Measurements from ENCODE around the gene SLC35E1.

The SLC35E1 gene

DNA sequence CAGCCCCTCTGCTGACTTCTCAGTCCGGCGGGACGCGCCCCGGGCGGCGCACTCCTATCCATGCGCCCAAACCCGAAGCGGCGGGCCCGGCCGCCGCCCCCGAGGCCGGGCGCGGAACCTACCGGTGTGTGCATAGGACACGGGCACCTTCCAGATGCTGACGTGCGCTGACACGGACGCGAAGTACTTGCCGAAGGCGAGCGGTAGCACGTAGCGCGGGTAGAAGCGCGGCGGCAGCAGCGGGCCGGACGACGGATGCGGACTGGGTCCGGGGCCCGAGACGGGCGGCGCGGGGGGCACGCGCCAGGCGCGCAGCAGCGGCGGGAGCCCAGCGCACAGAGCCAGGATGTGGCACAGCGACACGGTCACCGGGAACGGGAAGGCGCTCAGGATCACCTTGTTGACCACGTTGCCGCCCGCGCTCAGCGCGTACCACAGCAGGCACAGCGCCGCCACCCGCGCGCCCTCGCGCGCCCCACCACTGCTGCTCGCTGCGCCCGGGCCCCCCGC is 338 bp downstream of the SLC35E1 start:
- H3K4me3 ChIP-seq (ENCODE audit: low read length): peak overlapping the region; percentile 94
- no peaks in the 10 kb centered on the region for H3K9me3 ChIP-seq (ENCODE audit: control insufficient read depth, insufficient read depth, low read length)
- H3K36me3 ChIP-seq (ENCODE audit: control insufficient read depth, low read length): peaks cover 70% of the 10 kb centered on the region
- no peak for TF ChIP-seq EZH2phosphoT487 (IDR thresholded peaks at IDR 0.05; ENCODE audit: borderline replicate concordance, low read length)
- TF ChIP-seq, protein P1, sequence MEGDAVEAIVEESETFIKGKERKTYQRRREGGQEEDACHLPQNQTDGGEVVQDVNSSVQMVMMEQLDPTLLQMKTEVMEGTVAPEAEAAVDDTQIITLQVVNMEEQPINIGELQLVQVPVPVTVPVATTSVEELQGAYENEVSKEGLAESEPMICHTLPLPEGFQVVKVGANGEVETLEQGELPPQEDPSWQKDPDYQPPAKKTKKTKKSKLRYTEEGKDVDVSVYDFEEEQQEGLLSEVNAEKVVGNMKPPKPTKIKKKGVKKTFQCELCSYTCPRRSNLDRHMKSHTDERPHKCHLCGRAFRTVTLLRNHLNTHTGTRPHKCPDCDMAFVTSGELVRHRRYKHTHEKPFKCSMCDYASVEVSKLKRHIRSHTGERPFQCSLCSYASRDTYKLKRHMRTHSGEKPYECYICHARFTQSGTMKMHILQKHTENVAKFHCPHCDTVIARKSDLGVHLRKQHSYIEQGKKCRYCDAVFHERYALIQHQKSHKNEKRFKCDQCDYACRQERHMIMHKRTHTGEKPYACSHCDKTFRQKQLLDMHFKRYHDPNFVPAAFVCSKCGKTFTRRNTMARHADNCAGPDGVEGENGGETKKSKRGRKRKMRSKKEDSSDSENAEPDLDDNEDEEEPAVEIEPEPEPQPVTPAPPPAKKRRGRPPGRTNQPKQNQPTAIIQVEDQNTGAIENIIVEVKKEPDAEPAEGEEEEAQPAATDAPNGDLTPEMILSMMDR (IDR thresholded peaks at IDR 0.05; ENCODE audit: low read depth, low read length, poor library complexity, severe bottlenecking): no peak
- H3K27me3 ChIP-seq (ENCODE audit: control insufficient read depth, low read length): no peaks in the 10 kb centered on the region
- H4K20me1 ChIP-seq (ENCODE audit: control insufficient read depth, insufficient read depth, low read depth, low read length): no peaks in the 10 kb centered on the region
- 0 out of 2 replicates have a peak overlapping the region, but pooled peaks have one; percentile 29 for H3K27ac ChIP-seq (ENCODE audit: low read depth, low read length)
- peaks cover 14% of the 10 kb centered on the region for H3F3A ChIP-seq (ENCODE audit: control insufficient read depth, insufficient read depth)
- H3K79me2 ChIP-seq (ENCODE audit: control insufficient read depth, low read length): peaks cover 83% of the 10 kb centered on the region
- peaks cover 29% of the 10 kb centered on the region for H3K4me1 ChIP-seq (ENCODE audit: control insufficient read depth, low read length)
- no peaks in the 10 kb centered on the region for H3K9me2 ChIP-seq (replicated peaks; ENCODE audit: control insufficient read depth, low read length)
- H3K4me2 ChIP-seq (ENCODE audit: low read length): peak overlapping the region; percentile 65

DNA sequence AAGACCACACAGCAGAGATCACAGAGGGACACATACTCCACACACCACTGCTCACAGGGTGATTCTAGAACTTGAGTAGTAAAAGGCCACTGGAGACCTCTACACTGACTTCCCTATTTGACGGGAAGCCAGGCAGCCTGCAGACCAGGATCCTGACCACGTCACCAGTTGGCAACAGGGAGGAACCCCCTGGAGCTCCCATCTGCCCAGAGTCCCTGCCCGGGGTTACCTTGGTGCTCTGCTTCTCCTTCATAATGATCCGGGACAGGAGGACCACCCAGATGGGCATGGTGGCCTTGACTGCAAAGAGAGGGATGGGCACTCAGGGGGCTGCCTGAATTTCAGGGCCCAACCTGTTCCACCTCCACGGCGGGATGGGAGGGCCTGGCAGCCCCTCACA is 932 bp downstream of the SLC35E1 start:
- no peaks in the 10 kb centered on the region for H4K20me1 ChIP-seq (ENCODE audit: control insufficient read depth, insufficient read depth, low read depth, low read length)
- H3K9me3 ChIP-seq (ENCODE audit: control insufficient read depth, insufficient read depth, low read length): no peaks in the 10 kb centered on the region
- H3K27me3 ChIP-seq (ENCODE audit: control insufficient read depth, low read length): no peaks in the 10 kb centered on the region
- H3K4me1 ChIP-seq (ENCODE audit: control insufficient read depth, low read length): peaks cover 29% of the 10 kb centered on the region
- no peak for TF ChIP-seq EZH2phosphoT487 (IDR thresholded peaks at IDR 0.05; ENCODE audit: borderline replicate concordance, low read length)
- peaks cover 14% of the 10 kb centered on the region for H3F3A ChIP-seq (ENCODE audit: control insufficient read depth, insufficient read depth)
- H3K79me2 ChIP-seq (ENCODE audit: control insufficient read depth, low read length): peaks cover 77% of the 10 kb centered on the region
- peaks cover 70% of the 10 kb centered on the region for H3K36me3 ChIP-seq (ENCODE audit: control insufficient read depth, low read length)
- H3K4me2 ChIP-seq (ENCODE audit: low read length): peak overlapping the region; percentile 65
- no peaks in the 10 kb centered on the region for H3K9me2 ChIP-seq (replicated peaks; ENCODE audit: control insufficient read depth, low read length)
- H3K4me3 ChIP-seq (ENCODE audit: low read length): peak overlapping the region; percentile 94
- H3K27ac ChIP-seq (ENCODE audit: low read depth, low read length): 0 out of 2 replicates have a peak overlapping the region, but pooled peaks have one; percentile 29

GRCh38 chr19:16569609-16570320 is 2.5 kb downstream of the SLC35E1 start:
- Histone ChIP-seq H4K20me1 (ENCODE audit: control insufficient read depth, insufficient read depth, low read depth, low read length) (no peaks in the 10 kb centered on the region), H3K4me3 (ENCODE audit: low read length) (no peak overlapping the region), H3K27me3 (ENCODE audit: control insufficient read depth, low read length) (no peaks in the 10 kb centered on the region), H3K9me3 (ENCODE audit: control insufficient read depth, insufficient read depth, low read length) (no peaks in the 10 kb centered on the region), H3F3A (ENCODE audit: control insufficient read depth, insufficient read depth) (peaks cover 14% of the 10 kb centered on the region), H3K36me3 (ENCODE audit: control insufficient read depth, low read length) (peaks cover 63% of the 10 kb centered on the region), H3K9me2 (replicated peaks; ENCODE audit: control insufficient read depth, low read length) (no peaks in the 10 kb centered on the region), H3K27ac (ENCODE audit: low read depth, low read length) (no peak overlapping the region), H3K79me2 (ENCODE audit: control insufficient read depth, low read length) (peaks cover 65% of the 10 kb centered on the region), H3K4me1 (ENCODE audit: control insufficient read depth, low read length) (peaks cover 29% of the 10 kb centered on the region), H3K4me2 (ENCODE audit: low read length) (no peak overlapping the region)
- TF ChIP-seq, protein P1 (IDR thresholded peaks at IDR 0.05; ENCODE audit: low read depth, low read length, poor library complexity, severe bottlenecking): no peak
- TF ChIP-seq EZH2phosphoT487 (IDR thresholded peaks at IDR 0.05; ENCODE audit: borderline replicate concordance, low read length): no peak

DNA sequence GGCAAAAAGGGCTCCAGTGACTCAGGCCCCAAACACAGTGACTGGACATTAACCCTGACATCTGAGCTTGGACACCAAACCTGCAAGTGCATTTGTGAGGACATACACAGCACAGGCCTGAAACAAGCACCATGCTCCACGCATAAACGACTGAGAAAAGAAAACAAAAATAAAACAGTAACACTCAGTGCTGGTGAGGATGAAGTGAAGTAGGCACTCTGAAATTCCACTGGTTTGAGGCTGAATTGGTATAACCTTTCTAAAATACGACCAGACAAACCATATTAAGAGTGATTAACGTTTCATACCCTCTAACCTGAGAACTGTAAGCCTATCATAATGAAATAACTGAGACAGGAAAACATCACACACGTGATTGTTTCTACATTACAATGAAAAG is 5.5 kb downstream of the SLC35E1 start:
- Histone ChIP-seq H3K27ac (ENCODE audit: low read depth, low read length) (no peak overlapping the region), H3K79me2 (ENCODE audit: control insufficient read depth, low read length) (peaks cover 38% of the 10 kb centered on the region), H3K9me3 (ENCODE audit: control insufficient read depth, insufficient read depth, low read length) (no peaks in the 10 kb centered on the region), H3K4me3 (ENCODE audit: low read length) (no peak overlapping the region), H3K36me3 (ENCODE audit: control insufficient read depth, low read length) (peaks cover 77% of the 10 kb centered on the region), H3K27me3 (ENCODE audit: control insufficient read depth, low read length) (no peaks in the 10 kb centered on the region), H3F3A (ENCODE audit: control insufficient read depth, insufficient read depth) (no peaks in the 10 kb centered on the region), H3K4me1 (ENCODE audit: control insufficient read depth, low read length) (peaks cover 13% of the 10 kb centered on the region), H4K20me1 (ENCODE audit: control insufficient read depth, insufficient read depth, low read depth, low read length) (no peaks in the 10 kb centered on the region), H3K4me2 (ENCODE audit: low read length) (no peak overlapping the region), H3K9me2 (replicated peaks; ENCODE audit: control insufficient read depth, low read length) (no peaks in the 10 kb centered on the region)
- TF ChIP-seq EZH2phosphoT487 (IDR thresholded peaks at IDR 0.05; ENCODE audit: borderline replicate concordance, low read length): no peak
- TF ChIP-seq, protein P1 (IDR thresholded peaks at IDR 0.05; ENCODE audit: low read depth, low read length, poor library complexity, severe bottlenecking): no peak
